GM12872 (cell line): Measurements from ENCODE around the gene TEC.

ENCODE experiments used
- CTCF ChIP-seq: IDR thresholded peaks from 3 replicates; pipeline ENCODE4 v1.5.1; 2011; ENCODE audit warnings: low read depth, mild to moderate bottlenecking, low read length, moderate library complexity; ENCODE audit not compliant: insufficient read depth

The TEC gene

GRCh38 chr4:48222491-48222890 lies 47.1 kb downstream of the TEC start:
- no peak for TF ChIP-seq CTCF

GRCh38 chr4:48216563-48216962 lies 53.1 kb downstream of the TEC start:
- TF ChIP-seq CTCF: no peak

GRCh38 chr4:48215977-48216376 lies 53.7 kb downstream of the TEC start:
- no peak for TF ChIP-seq CTCF

DNA sequence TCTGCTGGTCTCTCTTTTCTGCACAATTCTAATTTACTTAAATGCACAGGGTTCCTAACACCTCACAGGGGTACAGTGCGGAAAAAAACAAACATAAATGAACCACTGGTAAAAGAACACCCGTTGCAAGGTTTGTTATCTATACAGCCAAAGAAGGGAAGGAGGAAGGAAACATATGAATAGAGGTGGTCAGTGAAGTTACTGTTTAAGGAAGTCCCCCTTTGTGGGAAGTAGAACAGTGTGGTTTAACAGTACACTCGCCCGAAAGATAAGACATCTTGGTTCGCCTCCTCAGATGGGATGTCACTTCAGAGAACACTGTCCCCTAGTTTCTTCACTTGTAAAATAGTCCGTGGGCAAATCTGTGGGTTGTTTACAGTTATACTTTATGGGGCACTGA lies 57.5 kb downstream of the TEC start:
- no peak for TF ChIP-seq CTCF

- TF ChIP-seq CTCF: no peak
These were observed 58.7 kb downstream of the TEC start for GRCh38 chr4:48210966-48211328.

DNA sequence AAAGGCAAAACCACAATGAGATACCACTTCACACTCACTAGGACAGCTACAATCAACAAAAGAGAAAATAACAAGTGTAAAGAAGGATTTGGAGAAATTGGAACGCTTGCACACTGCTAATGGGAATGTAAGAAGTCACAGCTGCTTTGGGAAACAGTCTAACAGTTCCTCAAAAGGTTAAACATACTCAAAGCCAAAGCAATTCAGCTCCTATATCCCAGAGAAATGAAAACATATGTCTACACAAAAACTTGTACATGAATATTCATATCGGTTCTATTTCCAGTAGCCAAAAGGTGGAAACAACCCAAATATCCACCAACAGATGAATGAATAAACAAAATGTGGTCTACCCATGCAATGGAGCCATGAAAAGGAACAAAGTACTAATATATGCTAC lies 64.0 kb downstream of the TEC start:
- TF ChIP-seq CTCF: no peak

DNA sequence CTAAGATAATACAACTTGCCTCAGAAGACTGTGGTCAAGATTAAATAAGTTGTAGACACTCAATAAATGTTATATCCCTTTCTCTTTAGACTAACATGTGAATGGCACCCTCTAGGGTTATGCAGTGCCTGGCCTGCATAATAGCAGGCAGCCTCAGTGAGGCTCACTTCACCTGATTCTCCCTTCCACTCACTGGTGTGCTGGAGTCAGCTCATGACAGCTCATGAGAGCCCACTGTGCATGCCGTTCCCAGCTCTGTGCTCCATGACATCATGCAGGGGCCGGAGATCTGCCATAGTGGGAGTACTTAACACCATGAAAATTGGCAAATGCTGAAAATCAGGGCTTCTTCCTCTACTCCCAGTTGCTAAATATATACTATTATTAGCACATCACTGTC lies 64.5 kb downstream of the TEC start:
- TF ChIP-seq CTCF: 0 out of 3 replicates have a peak, but pooled peaks have one; percentile 14

- no peak for TF ChIP-seq CTCF
These were observed 65.8 kb downstream of the TEC start for GRCh38 chr4:48203819-48204218.
